Measurements from ENCODE around the gene MYD88.

Gene MYD88

DNA sequence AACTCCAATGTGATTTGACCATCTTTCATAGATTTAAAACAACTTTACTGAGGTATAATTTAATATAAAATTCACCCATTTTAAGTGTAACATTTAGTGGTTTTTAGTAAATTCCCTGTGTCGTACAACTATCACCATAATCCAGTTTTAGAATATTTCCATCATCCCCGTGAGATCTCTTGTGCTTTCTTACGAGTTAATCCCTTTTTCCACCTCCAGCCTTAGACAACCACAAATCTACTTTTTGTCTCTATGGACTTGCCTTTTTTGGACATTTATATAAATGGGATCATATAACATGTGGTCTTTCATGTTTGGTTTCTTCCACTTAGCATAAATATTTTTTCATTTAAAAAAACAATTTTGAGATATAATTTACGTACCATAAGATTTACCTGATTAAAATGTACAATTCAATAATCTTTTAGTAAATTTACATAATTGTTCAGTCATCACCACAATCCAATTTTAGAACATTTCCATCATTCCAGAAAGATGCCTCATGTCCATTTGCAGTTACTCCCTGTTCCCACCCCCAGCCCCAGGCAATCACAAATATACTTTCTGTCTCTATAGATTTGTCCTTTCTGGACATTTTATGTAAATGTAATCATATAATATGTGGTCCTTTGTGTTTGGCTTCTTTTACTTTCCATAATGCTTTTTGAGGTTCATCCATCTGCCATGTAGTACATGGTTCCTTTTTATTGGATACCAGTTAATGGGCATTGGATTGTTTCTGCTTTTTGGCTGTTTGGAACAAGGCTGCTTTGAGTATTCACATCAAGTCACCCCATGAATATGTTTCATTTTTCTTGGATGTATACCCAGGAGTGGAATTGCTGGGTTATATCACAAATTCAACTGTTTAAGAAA is 29.9 kb downstream of the MYD88 start:
- no peak for DNase-seq

GRCh38 chr3:38169027-38169317 is 30.5 kb downstream of the MYD88 start:
- no peak for DNase-seq

DNA sequence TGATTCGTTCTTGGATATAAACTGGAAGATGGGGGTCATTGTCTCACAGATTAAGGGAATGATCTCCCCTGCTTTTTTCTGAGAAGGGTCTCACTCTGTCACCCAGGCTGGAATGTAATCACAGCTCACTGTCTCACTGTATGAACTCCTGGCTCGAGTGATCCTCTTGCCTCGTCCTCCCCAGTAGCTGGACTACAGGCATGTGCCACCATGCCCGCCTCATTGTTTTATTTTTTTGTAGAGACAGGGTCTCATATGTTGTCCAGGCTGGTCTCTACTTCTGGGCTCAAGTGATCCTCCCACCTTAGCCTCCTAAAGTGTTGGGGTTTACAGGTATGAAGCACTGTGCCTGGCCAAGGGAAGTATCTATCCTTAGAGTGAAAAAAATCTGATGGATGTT is 32.3 kb downstream of the MYD88 start:
- no peak for DNase-seq

GRCh38 chr3:38171622-38172021 is 33.2 kb downstream of the MYD88 start:
- DNase-seq: no peak

GRCh38 chr3:38173834-38174418 is 35.5 kb downstream of the MYD88 start:
- DNase-seq: no peak

- no peak for DNase-seq
Measured at GRCh38 chr3:38177181-38177580, 38.7 kb downstream of the MYD88 start.

GRCh38 chr3:38186781-38187180 is 48.3 kb downstream of the MYD88 start:
- no peak for DNase-seq

GRCh38 chr3:38190481-38190881 is 52.0 kb downstream of the MYD88 start:
- no peak for DNase-seq

Data from right hindlimb (tissue), 1 donor.